ENCODE results near the gene DCLRE1C. TPM values are rescaled to one million over a fixed set of nuclear protein-coding genes. Genes with fewer than 3 reads are reported as not detected.

DCLRE1C gene
- total and polyA plus RNA-seq, 2 donors (not counting 1 experiment from before 2014, with no cell fraction given), result 24.0 to 61.8 TPM

GRCh38 chr10:14860791-14861190, 93.1 kb downstream of the DCLRE1C start:
- H2AFZ ChIP-seq (ENCODE audit: insufficient read depth, low read depth, low read length, poor library complexity, severe bottlenecking), result no peak overlapping the region
- TF ChIP-seq CTCF (IDR thresholded peaks at IDR 0.05), result no peak
- TF ChIP-seq EZH2 (IDR thresholded peaks at IDR 0.05; ENCODE audit: borderline replicate concordance, insufficient read depth, low read depth, low read length, poor library complexity, severe bottlenecking), result no peak
- H3K9ac ChIP-seq (ENCODE audit: low read length), result no peak overlapping the region
- CTCF ChIA-PET, result no interaction called here
- H3K9me3 Mint-ChIP-seq (ENCODE audit: insufficient read depth), result no peaks in the 10 kb centered on the region
- no peaks in the 10 kb centered on the region for H4K20me1 ChIP-seq (ENCODE audit: control insufficient read depth, insufficient read depth, low read length, poor library complexity, severe bottlenecking)
- H3K36me3 ChIP-seq (replicated peaks in 1 of 2; ENCODE audit: control extremely low read depth in 1 of 2, control insufficient read depth in 1 of 2, extremely low read depth in 1 of 2, insufficient read depth in 2 of 2, low read length in 1 of 2), result peaks cover 4 to 12% of the 10 kb centered on the region in 2 experiments
- H3K4me3 ChIP-seq (ENCODE audit: control extremely low read depth in 1 of 5, extremely low read depth in 1 of 5, insufficient read depth in 1 of 5, low read depth in 2 of 5, low read length in 4 of 5), result no peak overlapping the region
- DNase-seq, result no peak
- intact Hi-C loops (cut with micrococcal nuclease), result no loop called here
- no peaks in the 10 kb centered on the region for H3K4me1 ChIP-seq (ENCODE audit: control insufficient read depth in 2 of 2, insufficient read depth in 2 of 2, low read length in 2 of 2)
- H3K79me2 ChIP-seq (ENCODE audit: control insufficient read depth, insufficient read depth, low read length), result no peaks in the 10 kb centered on the region
- H3K27ac Mint-ChIP-seq, result no peak overlapping the region
- H3K27me3 ChIP-seq (replicated peaks in 1 of 4; ENCODE audit: control extremely low read depth in 1 of 4, control insufficient read depth in 3 of 4, insufficient read depth in 4 of 4, low read length in 3 of 4), result no peaks in the 10 kb centered on the region
- POLR2A ChIA-PET, result no interaction called here
- no peaks in the 10 kb centered on the region for H3K4me1 Mint-ChIP-seq
- H3K4me3 Mint-ChIP-seq, result no peak overlapping the region
- H3K27me3 Mint-ChIP-seq, result no peaks in the 10 kb centered on the region
- H3K9me3 ChIP-seq (ENCODE audit: control extremely low read depth in 1 of 3, control insufficient read depth in 2 of 3, insufficient read depth in 1 of 3, low read length in 2 of 3), result no peaks in the 10 kb centered on the region
- H3K4me2 ChIP-seq (replicated peaks; ENCODE audit: low read depth, low read length, poor library complexity, severe bottlenecking), result no peak overlapping the region
- WGBS (ENCODE audit: insufficient coverage), result 100% methylated on average over 1 of the region's 1 CpG
- ATAC-seq (ENCODE audit: low read depth), result no peak
- H3K27ac ChIP-seq (ENCODE audit: low read length in 2 of 2), result no peak overlapping the region

- Mint-ChIP-seq H3K27ac (no peak overlapping the region), H3K4me3 (no peak overlapping the region), H3K4me1 (no peaks in the 10 kb centered on the region), H3K27me3 (no peaks in the 10 kb centered on the region), H3K9me3 (ENCODE audit: insufficient read depth) (no peaks in the 10 kb centered on the region)
- Histone ChIP-seq H2AFZ (ENCODE audit: insufficient read depth, low read depth, low read length, poor library complexity, severe bottlenecking) (no peak overlapping the region), H3K27me3 (replicated peaks in 1 of 4; ENCODE audit: control extremely low read depth in 1 of 4, control insufficient read depth in 3 of 4, insufficient read depth in 4 of 4, low read length in 3 of 4) (no peaks in the 10 kb centered on the region), H3K79me2 (ENCODE audit: control insufficient read depth, insufficient read depth, low read length) (no peaks in the 10 kb centered on the region), H3K27ac (ENCODE audit: low read length in 2 of 2) (no peak overlapping the region), H3K4me3 (ENCODE audit: control extremely low read depth in 1 of 5, extremely low read depth in 1 of 5, insufficient read depth in 1 of 5, low read depth in 2 of 5, low read length in 4 of 5) (no peak overlapping the region), H3K9ac (ENCODE audit: low read length) (no peak overlapping the region), H3K36me3 (replicated peaks in 1 of 2; ENCODE audit: control extremely low read depth in 1 of 2, control insufficient read depth in 1 of 2, extremely low read depth in 1 of 2, insufficient read depth in 2 of 2, low read length in 1 of 2) (peaks cover 4 to 17% of the 10 kb centered on the region in 2 experiments), H3K4me2 (replicated peaks; ENCODE audit: low read depth, low read length, poor library complexity, severe bottlenecking) (no peak overlapping the region), H4K20me1 (ENCODE audit: control insufficient read depth, insufficient read depth, low read length, poor library complexity, severe bottlenecking) (no peaks in the 10 kb centered on the region), H3K4me1 (ENCODE audit: control insufficient read depth in 2 of 2, insufficient read depth in 2 of 2, low read length in 2 of 2) (no peaks in the 10 kb centered on the region), H3K9me3 (ENCODE audit: control extremely low read depth in 1 of 3, control insufficient read depth in 2 of 3, insufficient read depth in 1 of 3, low read length in 2 of 3) (no peaks in the 10 kb centered on the region)
- no peak for DNase-seq
- ChIA-PET CTCF (no interaction called here), POLR2A (no interaction called here)
- intact Hi-C loops (cut with micrococcal nuclease), result no loop called here
- no peak for ATAC-seq (ENCODE audit: low read depth)
- TF ChIP-seq CTCF (IDR thresholded peaks at IDR 0.05) (no peak), EZH2 (IDR thresholded peaks at IDR 0.05; ENCODE audit: borderline replicate concordance, insufficient read depth, low read depth, low read length, poor library complexity, severe bottlenecking) (no peak)
Observed at GRCh38 chr10:14859775-14860174, 94.1 kb downstream of the DCLRE1C start.

Data from B cell (primary cell).